ENCODE results near the gene CDC25B. TPM values are rescaled to one million over a fixed set of nuclear protein-coding genes. Genes with fewer than 3 reads are reported as not detected.
A peak's percentile ranks its signal among the peaks of the same experiment; 100 is the strongest.
"Not testable (repeated sequence)": the region's sequence is repeated elsewhere in the genome, so short reads cannot be mapped to it uniquely, and the experiment has no call there.

Gene CDC25B
- total RNA-seq, 3 donors from 2014 or later, result 32.8 to 40.8 (median 34.7) TPM

DNA sequence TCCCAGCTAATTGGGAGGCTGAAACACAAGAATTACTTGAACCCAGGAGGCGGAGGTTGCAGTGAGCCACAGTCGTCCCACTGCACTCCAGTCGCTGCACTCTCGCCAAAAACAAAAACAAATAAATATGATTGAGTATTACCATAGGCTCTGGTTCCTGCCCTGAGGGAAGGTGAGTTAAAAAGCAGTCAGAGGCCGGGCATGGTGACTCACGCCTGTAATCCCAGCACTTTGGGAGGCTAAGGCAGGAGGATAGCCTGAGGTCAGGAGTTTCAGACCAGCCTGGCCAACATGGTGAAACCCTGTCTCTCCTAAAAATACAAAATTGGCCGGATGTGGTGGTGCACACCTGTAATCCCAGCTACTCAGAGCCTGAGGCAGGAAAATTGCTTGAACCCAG, 44.1 kb downstream of the CDC25B start:
- not testable (repeated sequence) for H3K4me3 Mint-ChIP-seq; H3K36me3 Mint-ChIP-seq (ENCODE audit: insufficient read depth); H3K27me3 Mint-ChIP-seq (ENCODE audit: low read depth); ATAC-seq; H3K9me3 Mint-ChIP-seq; DNase-seq; H3K4me1 Mint-ChIP-seq (ENCODE audit: low read depth)

- Mint-ChIP-seq H3K36me3 (ENCODE audit: insufficient read depth) (no peaks in the 10 kb centered on the region), H3K9me3 (no peaks in the 10 kb centered on the region), H3K4me3 (no peak overlapping the region), H3K4me1 (ENCODE audit: low read depth) (peaks cover 11% of the 10 kb centered on the region), H3K27me3 (ENCODE audit: low read depth) (no peaks in the 10 kb centered on the region)
- ATAC-seq (no peak), DNase-seq (no peak)
Measured at GRCh38 chr20:3842348-3842930, 46.3 kb downstream of the CDC25B start.

- DNase-seq (no peak), ATAC-seq (no peak)
- no peaks in the 10 kb centered on the region for H3K27me3 Mint-ChIP-seq (ENCODE audit: low read depth)
- no peaks in the 10 kb centered on the region for H3K36me3 Mint-ChIP-seq (ENCODE audit: insufficient read depth)
- peaks cover 18% of the 10 kb centered on the region for H3K4me1 Mint-ChIP-seq (ENCODE audit: low read depth)
- no peaks in the 10 kb centered on the region for H3K9me3 Mint-ChIP-seq
- H3K4me3 Mint-ChIP-seq, result no peak overlapping the region
Measured at GRCh38 chr20:3843490-3843889, 47.4 kb downstream of the CDC25B start.

DNA sequence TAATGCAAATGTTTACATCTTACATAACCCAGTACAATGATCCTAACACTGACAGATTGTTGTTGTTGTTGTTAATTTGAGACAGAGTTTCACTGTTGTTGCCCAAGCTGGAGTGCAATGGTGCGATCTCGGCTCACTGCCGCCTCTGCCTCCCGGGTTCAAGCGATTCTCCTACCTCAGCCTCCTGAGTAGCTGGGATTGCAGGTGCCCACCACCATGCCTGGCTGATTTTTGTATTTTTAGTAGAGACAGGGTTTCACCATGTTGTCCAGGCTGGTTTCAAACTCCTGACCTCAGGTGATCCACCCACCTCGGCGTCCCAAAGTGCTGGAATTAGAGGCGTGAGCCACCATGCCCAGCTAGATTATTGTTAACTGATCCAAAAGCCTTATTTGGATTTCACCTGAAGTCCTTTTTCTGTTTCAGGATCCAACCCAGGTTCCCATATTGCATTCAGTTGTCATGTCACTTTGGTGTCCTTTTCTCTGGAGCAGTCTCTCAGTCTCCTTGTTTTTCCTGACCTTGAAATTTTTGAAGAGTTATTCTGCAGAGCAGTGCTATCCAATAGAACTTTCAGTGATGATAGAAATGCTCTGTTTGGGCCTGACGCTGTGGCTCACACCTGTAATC, 48.0 kb downstream of the CDC25B start:
- not testable (repeated sequence) for H3K4me3 Mint-ChIP-seq; H3K36me3 Mint-ChIP-seq (ENCODE audit: insufficient read depth); H3K27me3 Mint-ChIP-seq (ENCODE audit: low read depth); DNase-seq; H3K9me3 Mint-ChIP-seq; ATAC-seq
- peaks cover 23% of the 10 kb centered on the region for H3K4me1 Mint-ChIP-seq (ENCODE audit: low read depth)

GRCh38 chr20:3846378-3846739, 50.2 kb downstream of the CDC25B start:
- no peak for ATAC-seq
- H3K36me3 Mint-ChIP-seq (ENCODE audit: insufficient read depth), result no peaks in the 10 kb centered on the region
- no peaks in the 10 kb centered on the region for H3K9me3 Mint-ChIP-seq
- peaks cover 23% of the 10 kb centered on the region for H3K4me1 Mint-ChIP-seq (ENCODE audit: low read depth)
- no peaks in the 10 kb centered on the region for H3K27me3 Mint-ChIP-seq (ENCODE audit: low read depth)
- DNase-seq, result no peak
- peak overlapping the region; percentile 88 for H3K4me3 Mint-ChIP-seq

DNA sequence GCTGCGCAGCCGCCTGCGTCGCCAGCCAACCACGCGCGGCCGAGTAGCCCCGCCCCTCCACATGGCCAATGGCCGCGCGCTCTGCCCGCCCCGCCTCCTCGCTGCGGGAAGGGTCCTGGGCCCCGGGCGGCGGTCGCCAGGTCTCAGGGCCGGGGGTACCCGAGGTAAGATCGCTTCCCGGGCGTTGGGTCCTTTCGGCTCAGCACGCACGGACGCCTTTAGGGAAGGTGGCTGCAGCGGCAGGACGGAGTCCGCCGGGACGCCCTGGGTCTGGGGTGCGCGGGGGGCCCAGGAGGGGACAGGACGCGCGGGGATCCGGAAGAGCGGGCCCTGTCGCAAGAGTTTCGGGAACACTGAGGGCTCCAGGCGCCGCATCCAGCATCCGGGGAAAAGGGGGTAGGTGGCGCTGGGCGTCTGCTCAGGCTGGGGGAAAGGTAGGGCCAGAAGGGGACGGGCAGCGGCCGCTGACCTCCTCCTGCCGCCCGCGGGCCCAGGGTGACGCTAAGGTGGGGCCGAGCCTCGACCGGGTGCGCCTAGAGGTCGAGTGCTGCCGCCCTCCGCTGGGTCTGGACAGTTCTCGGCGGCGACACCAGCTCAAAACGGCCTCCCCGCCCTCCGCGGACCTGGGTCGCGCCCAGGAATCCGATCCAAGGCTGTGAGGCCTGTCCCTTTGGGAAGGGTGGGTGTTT, 50.8 kb downstream of the CDC25B start, which contains the start of gene MAVS:
TSS of gene MAVS (plus strand) at position 95 of the 689 bp plus-strand sequence. CDS start 7,791 bp downstream, outside the sequence.
- peaks cover 23% of the 10 kb centered on the region for H3K4me1 Mint-ChIP-seq (ENCODE audit: low read depth)
- H3K9me3 Mint-ChIP-seq, result no peaks in the 10 kb centered on the region
- H3K27me3 Mint-ChIP-seq (ENCODE audit: low read depth), result no peaks in the 10 kb centered on the region
- DNase-seq (peak; percentile 81), ATAC-seq (peak; percentile 99)
- peak within 1 kb of the TSS; percentile 88 for H3K4me3 Mint-ChIP-seq
- no peaks in the 10 kb centered on the region for H3K36me3 Mint-ChIP-seq (ENCODE audit: insufficient read depth)

GRCh38 chr20:3847429-3847940, 51.4 kb downstream of the CDC25B start:
- peaks cover 23% of the 10 kb centered on the region for H3K4me1 Mint-ChIP-seq (ENCODE audit: low read depth)
- H3K27me3 Mint-ChIP-seq (ENCODE audit: low read depth), result no peaks in the 10 kb centered on the region
- H3K9me3 Mint-ChIP-seq, result no peaks in the 10 kb centered on the region
- H3K36me3 Mint-ChIP-seq (ENCODE audit: insufficient read depth), result no peaks in the 10 kb centered on the region
- ATAC-seq (no peak), DNase-seq (no peak)
- H3K4me3 Mint-ChIP-seq, result peak overlapping the region; percentile 88

GRCh38 chr20:3848565-3848964, 52.5 kb downstream of the CDC25B start:
- Mint-ChIP-seq H3K36me3 (ENCODE audit: insufficient read depth) (no peaks in the 10 kb centered on the region), H3K27me3 (ENCODE audit: low read depth) (no peaks in the 10 kb centered on the region), H3K4me3 (peak overlapping the region; percentile 88), H3K4me1 (ENCODE audit: low read depth) (peaks cover 23% of the 10 kb centered on the region), H3K9me3 (no peaks in the 10 kb centered on the region)
- ATAC-seq (no peak), DNase-seq (no peak)

DNA sequence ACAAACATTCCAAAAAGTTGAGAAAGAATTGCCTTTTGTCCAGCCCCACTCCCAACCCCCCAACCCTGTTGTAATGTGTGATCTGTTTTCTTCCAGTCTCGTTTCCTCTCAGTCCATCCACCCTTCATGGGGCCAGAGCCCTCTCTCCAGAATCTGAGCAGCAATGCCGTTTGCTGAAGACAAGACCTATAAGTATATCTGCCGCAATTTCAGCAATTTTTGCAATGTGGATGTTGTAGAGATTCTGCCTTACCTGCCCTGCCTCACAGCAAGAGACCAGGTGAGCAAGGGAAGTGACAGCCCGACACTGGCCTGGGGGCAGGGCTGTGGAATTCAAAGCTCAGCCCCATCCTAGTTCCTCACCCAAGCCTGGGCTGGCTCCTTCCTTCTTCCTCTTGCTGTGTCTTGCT, 58.4 kb downstream of the CDC25B start:
- no peaks in the 10 kb centered on the region for H3K9me3 Mint-ChIP-seq
- no peak overlapping the region for H3K4me3 Mint-ChIP-seq
- H3K4me1 Mint-ChIP-seq (ENCODE audit: low read depth), result peaks cover 7% of the 10 kb centered on the region
- peaks cover 19% of the 10 kb centered on the region for H3K36me3 Mint-ChIP-seq (ENCODE audit: insufficient read depth)
- DNase-seq (no peak), ATAC-seq (no peak)
- no peaks in the 10 kb centered on the region for H3K27me3 Mint-ChIP-seq (ENCODE audit: low read depth)

Other genes starting within 250 kb of the CDC25B start
- not detected for gene GFRA4, start 132.9 kb upstream of the CDC25B start, total RNA-seq
- gene ADAM33, start 114.3 kb upstream of the CDC25B start, total RNA-seq, result not detected
- under 1 TPM; 0.05 TPM for gene SIGLEC1, start 83.7 kb upstream of the CDC25B start, total RNA-seq
- gene HSPA12B, start 63.6 kb upstream of the CDC25B start, total RNA-seq, result under 1 TPM in 1 of 3 donors, not detected in 2; 0.08 TPM
- 100 to 1,000 TPM in 1 of 3 donors, 10 to 100 TPM in 2; 63.3 to 102 (median 84.2) TPM for gene ADISSP, start 28.6 kb upstream of the CDC25B start, total RNA-seq
- under 1 TPM in 1 of 3 donors, not detected in 2; 0.18 TPM for gene SPEF1, start 14.9 kb upstream of the CDC25B start, total RNA-seq
- gene CENPB, start 9.6 kb upstream of the CDC25B start, total RNA-seq, result 10 to 100 TPM; 77.9 to 91.4 (median 89.2) TPM
- 10 to 100 TPM; 14.2 to 17.3 (median 14.7) TPM for gene AP5S1, start 24.2 kb downstream of the CDC25B start, total RNA-seq
- 10 to 100 TPM; 25.5 to 26.2 (median 25.6) TPM for gene MAVS, start 50.5 kb downstream of the CDC25B start, total RNA-seq
- 10 to 100 TPM; 32.9 to 37.3 (median 34.1) TPM for gene PANK2, start 93.1 kb downstream of the CDC25B start, total RNA-seq
- 1 to 10 TPM; 5.2 to 7.3 (median 7.2) TPM for gene RNF24, start 219.2 kb downstream of the CDC25B start, total RNA-seq

All from activated T-cell treated with anti-CD3 and anti-CD28 coated beads, Interleukin-2, amount 50 U/mL, for 4 hours (primary cell).